ENCODE measurements around the gene WDR70. TPM values are rescaled to one million over a fixed set of nuclear protein-coding genes. Genes with fewer than 3 reads are reported as not detected.

WDR70 gene
- total and polyA plus RNA-seq, 3 donors from 2014 or later: 25.3 to 27.6 (median 25.5) TPM

- TF ChIP-seq CTCF (IDR thresholded peaks at IDR 0.05) (no peak), POLR2A (IDR thresholded peaks at IDR 0.05) (no peak)
- no peaks in the 10 kb centered on the region for H3K9me3 ChIP-seq
- WGBS, 2 donors: 92 to 94% methylated on average over 1 of the region's 1 CpG
These were observed 141.7 kb downstream of the WDR70 start for GRCh38 chr5:37520811-37521210.

GRCh38 chr5:37532976-37533740, 154.0 kb downstream of the WDR70 start:
- no peak overlapping the region for H3K27ac ChIP-seq
- WGBS, 2 donors: 92 to 94% methylated on average over 11 to 13 of the region's 13 CpGs
- H3K36me3 ChIP-seq (ENCODE audit: low read depth, missing control alignments): no peaks in the 10 kb centered on the region
- H3K9me3 ChIP-seq: no peaks in the 10 kb centered on the region
- no peaks in the 10 kb centered on the region for H3K27me3 ChIP-seq
- no peak overlapping the region for H3K4me3 ChIP-seq
- TF ChIP-seq POLR2A (IDR thresholded peaks at IDR 0.05) (no peak), CTCF (IDR thresholded peaks at IDR 0.05) (no peak)
- DNase-seq: no peak
- H3K4me1 ChIP-seq: no peaks in the 10 kb centered on the region
- intact Hi-C loops (cut with DNase I; ENCODE audit: low total_unique reads): no loop called here

More at GRCh38 chr5:37520811-37521210, 141.7 kb downstream of the WDR70 start:
- no peak for DNase-seq
- H3K4me3 ChIP-seq: no peak overlapping the region
- intact Hi-C loops (cut with DNase I; ENCODE audit: low total_unique reads): no loop called here
- no peak overlapping the region for H3K27ac ChIP-seq
- no peaks in the 10 kb centered on the region for H3K27me3 ChIP-seq
- no peaks in the 10 kb centered on the region for H3K4me1 ChIP-seq
- H3K36me3 ChIP-seq (ENCODE audit: low read depth, missing control alignments): no peaks in the 10 kb centered on the region

GRCh38 chr5:37533851-37534250, 154.7 kb downstream of the WDR70 start:
- H3K4me1 ChIP-seq: no peaks in the 10 kb centered on the region
- no peak overlapping the region for H3K27ac ChIP-seq
- no peaks in the 10 kb centered on the region for H3K9me3 ChIP-seq
- no peaks in the 10 kb centered on the region for H3K36me3 ChIP-seq (ENCODE audit: low read depth, missing control alignments)
- no peak for DNase-seq
- 96 to 97% methylated on average over 6 of the region's 6 CpGs for WGBS, 2 donors
- no peak overlapping the region for H3K4me3 ChIP-seq
- intact Hi-C loops (cut with DNase I; ENCODE audit: low total_unique reads): no loop called here
- TF ChIP-seq POLR2A (IDR thresholded peaks at IDR 0.05): no peak
- no peak for TF ChIP-seq CTCF (IDR thresholded peaks at IDR 0.05)
- no peaks in the 10 kb centered on the region for H3K27me3 ChIP-seq

GRCh38 chr5:37539459-37539858, 160.3 kb downstream of the WDR70 start:
- 92 to 99% methylated on average over 3 of the region's 3 CpGs for WGBS, 2 donors
- intact Hi-C loops (cut with DNase I; ENCODE audit: low total_unique reads): no loop called here
- no peak overlapping the region for H3K4me3 ChIP-seq

More at GRCh38 chr5:37539459-37539858, 160.3 kb downstream of the WDR70 start:
- H3K36me3 ChIP-seq (ENCODE audit: low read depth, missing control alignments): no peaks in the 10 kb centered on the region
- TF ChIP-seq POLR2A (IDR thresholded peaks at IDR 0.05) (no peak), CTCF (IDR thresholded peaks at IDR 0.05) (no peak)
- H3K9me3 ChIP-seq: no peaks in the 10 kb centered on the region
- H3K27ac ChIP-seq: no peak overlapping the region
- H3K27me3 ChIP-seq: no peaks in the 10 kb centered on the region
- DNase-seq: no peak
- no peaks in the 10 kb centered on the region for H3K4me1 ChIP-seq
